Measurements from ENCODE around the gene CRYBA4. TPM values are rescaled to one million over a fixed set of nuclear protein-coding genes. Genes with fewer than 3 reads are reported as not detected.

Gene CRYBA4
- total and polyA plus RNA-seq, 10 donors, result 0.20 to 0.24 (median 0.22) TPM; not detected in 7

DNA sequence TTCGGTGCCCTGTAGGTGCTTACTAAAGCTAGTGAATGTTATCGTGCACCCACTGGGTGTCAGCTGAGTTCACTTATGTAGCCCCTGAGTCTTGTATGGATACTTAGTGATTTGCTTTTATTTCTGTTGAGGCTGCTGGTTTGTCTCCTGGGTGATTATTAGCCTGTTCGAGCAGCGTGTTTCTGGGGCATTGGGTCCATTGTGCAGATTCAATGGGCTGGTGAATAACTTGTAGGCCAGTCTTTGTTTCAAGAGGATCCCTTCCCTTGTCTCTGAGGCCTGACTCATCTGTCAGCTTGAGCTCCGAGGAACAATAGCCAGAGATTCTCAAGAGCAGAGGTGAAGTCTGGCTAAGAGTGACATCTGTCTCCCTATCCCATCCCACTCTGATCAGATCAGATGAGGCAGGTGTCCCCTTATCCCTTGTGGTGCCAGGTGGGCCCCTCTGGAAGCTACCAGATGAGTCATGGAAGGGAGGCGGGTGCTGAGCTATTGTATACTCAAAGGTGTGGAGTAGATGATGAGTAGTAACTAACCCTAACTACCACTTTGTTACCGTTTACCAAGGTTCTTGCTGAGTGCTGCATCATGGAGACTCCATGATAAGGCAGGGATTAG lies 39.3 kb downstream of the CRYBA4 start:
- intact Hi-C loops (cut with DNase I; ENCODE audit: low total_unique reads), result loop anchor here (10.0 kb wide), 1 partner anchor 176 kb away; the partner anchor contains the start of genes HPS4 and SRRD
- peak; percentile 41 for DNase-seq
- Histone ChIP-seq H3K27ac (peak overlapping the region in 3 of 8 donors; percentile 56 to 74 (median 59)), H3K4me1 (peaks cover 25 to 65% (median 43%) of the 10 kb centered on the region in 6 donors), H3K9me3 (no peaks in the 10 kb centered on the region), H3K36me3 (no peaks in the 10 kb centered on the region), H3K4me3 (no peak overlapping the region), H3K27me3 (replicated peaks in 1 of 7) (peaks cover 0 to 51% (median 28%) of the 10 kb centered on the region in 7 donors)
- TF ChIP-seq POLR2AphosphoS5 (IDR thresholded peaks at IDR 0.05) (no peak), POLR2A (IDR thresholded peaks at IDR 0.05) (no peak)
- TF ChIP-seq, protein P1, sequence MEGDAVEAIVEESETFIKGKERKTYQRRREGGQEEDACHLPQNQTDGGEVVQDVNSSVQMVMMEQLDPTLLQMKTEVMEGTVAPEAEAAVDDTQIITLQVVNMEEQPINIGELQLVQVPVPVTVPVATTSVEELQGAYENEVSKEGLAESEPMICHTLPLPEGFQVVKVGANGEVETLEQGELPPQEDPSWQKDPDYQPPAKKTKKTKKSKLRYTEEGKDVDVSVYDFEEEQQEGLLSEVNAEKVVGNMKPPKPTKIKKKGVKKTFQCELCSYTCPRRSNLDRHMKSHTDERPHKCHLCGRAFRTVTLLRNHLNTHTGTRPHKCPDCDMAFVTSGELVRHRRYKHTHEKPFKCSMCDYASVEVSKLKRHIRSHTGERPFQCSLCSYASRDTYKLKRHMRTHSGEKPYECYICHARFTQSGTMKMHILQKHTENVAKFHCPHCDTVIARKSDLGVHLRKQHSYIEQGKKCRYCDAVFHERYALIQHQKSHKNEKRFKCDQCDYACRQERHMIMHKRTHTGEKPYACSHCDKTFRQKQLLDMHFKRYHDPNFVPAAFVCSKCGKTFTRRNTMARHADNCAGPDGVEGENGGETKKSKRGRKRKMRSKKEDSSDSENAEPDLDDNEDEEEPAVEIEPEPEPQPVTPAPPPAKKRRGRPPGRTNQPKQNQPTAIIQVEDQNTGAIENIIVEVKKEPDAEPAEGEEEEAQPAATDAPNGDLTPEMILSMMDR (IDR thresholded peaks at IDR 0.05 in 8 of 11, conservative IDR thresholded peaks at IDR 0.05 in 3 of 11), result no peak
- WGBS, 5 donors, result 88 to 94% (median 90%) methylated on average over 7 of the region's 7 CpGs

DNA sequence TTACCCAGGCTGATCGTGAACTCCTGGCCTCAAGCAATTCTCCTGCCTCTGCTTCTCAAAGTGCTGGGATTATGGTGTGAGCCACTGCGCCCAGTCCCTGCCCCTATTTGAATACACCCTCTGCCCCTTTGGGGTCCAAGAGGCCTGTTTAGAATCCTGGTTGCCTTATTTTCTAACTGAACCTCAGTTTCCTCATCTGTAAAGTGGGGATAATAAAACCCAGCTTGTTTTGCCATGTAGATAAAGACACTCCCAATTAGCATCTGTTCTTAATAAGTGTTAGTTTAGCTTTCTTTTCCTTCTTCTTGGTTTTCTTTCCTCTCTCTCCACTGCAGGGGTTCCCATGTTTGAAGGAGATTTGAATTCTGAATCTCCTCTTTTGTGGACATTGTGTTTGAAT lies 40.4 kb downstream of the CRYBA4 start:
- Histone ChIP-seq H3K27me3 (replicated peaks in 1 of 7) (peaks cover 0 to 42% (median 23%) of the 10 kb centered on the region in 7 donors), H3K9me3 (no peaks in the 10 kb centered on the region), H3K4me3 (no peak overlapping the region), H3K27ac (no peak overlapping the region), H3K4me1 (peaks cover 21 to 68% (median 38%) of the 10 kb centered on the region in 6 donors), H3K36me3 (no peaks in the 10 kb centered on the region)
- TF ChIP-seq POLR2AphosphoS5 (IDR thresholded peaks at IDR 0.05) (no peak), POLR2A (IDR thresholded peaks at IDR 0.05) (no peak)
- TF ChIP-seq, protein P1 (IDR thresholded peaks at IDR 0.05 in 8 of 11, conservative IDR thresholded peaks at IDR 0.05 in 3 of 11), result no peak
- DNase-seq, result no peak
- intact Hi-C loops (cut with DNase I; ENCODE audit: low total_unique reads), result loop anchor here (10.0 kb wide), 1 partner anchor 177 kb away; the partner anchor contains the start of genes HPS4 and SRRD
- WGBS, 5 donors, result 91 to 100% (median 96%) methylated on average over 2 of the region's 2 CpGs

DNA sequence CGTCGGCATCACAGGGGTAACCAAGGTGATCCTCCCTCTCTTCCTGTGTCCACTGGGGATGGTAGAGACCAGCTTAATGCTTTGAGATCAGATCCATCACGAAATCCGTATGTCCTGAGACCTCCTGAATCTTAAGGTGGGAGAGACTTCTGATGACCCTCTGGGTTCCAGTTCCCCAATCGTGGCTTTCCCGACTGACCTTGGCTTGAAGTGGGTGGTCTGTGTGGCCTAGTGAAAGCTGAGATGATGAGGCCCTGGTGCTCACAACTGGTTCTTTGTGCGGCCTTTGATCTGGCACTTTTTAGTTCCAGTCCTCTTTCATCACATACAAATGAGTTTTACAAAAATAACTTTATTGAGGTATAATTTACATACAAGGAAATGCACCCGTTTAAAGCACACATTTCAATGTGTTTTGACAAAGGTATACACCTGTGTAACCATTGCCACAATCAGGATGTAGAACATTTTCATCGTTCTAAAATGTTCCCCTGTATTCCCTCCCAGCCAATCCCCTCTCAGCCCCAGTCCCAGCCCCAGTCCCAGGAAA lies 41.7 kb downstream of the CRYBA4 start:
- peaks cover 0 to 29% (median 10%) of the 10 kb centered on the region in 7 donors for H3K27me3 ChIP-seq (replicated peaks in 1 of 7)
- H3K36me3 ChIP-seq, result peaks cover 0 to 5% (median 0%) of the 10 kb centered on the region in 6 donors
- peak overlapping the region in 2 of 8 donors; percentile 43 to 77 for H3K27ac ChIP-seq
- no peak for TF ChIP-seq POLR2A (IDR thresholded peaks at IDR 0.05)
- TF ChIP-seq, protein P1 (IDR thresholded peaks at IDR 0.05 in 8 of 11, conservative IDR thresholded peaks at IDR 0.05 in 3 of 11), result no peak
- no peak for TF ChIP-seq POLR2AphosphoS5 (IDR thresholded peaks at IDR 0.05)
- intact Hi-C loops (cut with DNase I; ENCODE audit: low total_unique reads), result loop anchor here (10.0 kb wide), 1 partner anchor 179 kb away; the partner anchor contains the start of genes HPS4 and SRRD
- no peak overlapping the region for H3K4me3 ChIP-seq
- WGBS, 5 donors, result 70 to 80% (median 78%) methylated on average over 9 of the region's 9 CpGs
- H3K9me3 ChIP-seq, result no peaks in the 10 kb centered on the region
- DNase-seq, result peak; percentile 44
- H3K4me1 ChIP-seq, result peaks cover 9 to 68% (median 28%) of the 10 kb centered on the region in 6 donors

DNA sequence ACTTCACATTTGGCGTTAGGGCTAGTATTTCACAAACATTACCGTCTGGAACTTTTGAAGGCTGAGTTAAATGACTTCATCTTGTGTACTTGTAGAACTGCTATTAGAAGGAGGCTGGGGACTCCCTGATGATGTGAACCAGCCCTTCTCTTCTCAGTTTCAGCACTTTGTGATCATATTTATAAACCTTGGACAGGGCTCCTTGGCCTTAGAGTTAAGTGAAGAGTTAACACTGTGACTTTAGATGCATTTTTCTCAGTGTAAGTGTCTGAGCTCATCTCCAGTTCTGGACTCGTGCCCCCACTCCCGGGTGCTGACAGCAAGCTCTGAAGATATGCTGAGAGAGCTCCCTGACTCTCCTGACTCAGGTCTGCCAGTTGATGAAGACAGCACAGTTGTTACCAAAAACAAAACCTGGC lies 44.1 kb downstream of the CRYBA4 start:
- Histone ChIP-seq H3K27ac (peak overlapping the region in 3 of 8 donors; percentile 52 to 58 (median 56)), H3K36me3 (peaks cover 0 to 7% (median 0%) of the 10 kb centered on the region in 6 donors), H3K27me3 (replicated peaks in 1 of 7) (peaks cover 0 to 5% (median 0%) of the 10 kb centered on the region in 7 donors), H3K4me3 (no peak overlapping the region), H3K4me1 (peaks cover 3 to 75% (median 34%) of the 10 kb centered on the region in 6 donors), H3K9me3 (no peaks in the 10 kb centered on the region)
- peak; percentile 35 for DNase-seq
- TF ChIP-seq, protein P1 (IDR thresholded peaks at IDR 0.05 in 8 of 11, conservative IDR thresholded peaks at IDR 0.05 in 3 of 11), result peak in 3 of 11 experiments; percentile 9 to 15 (median 13)
- TF ChIP-seq POLR2A (IDR thresholded peaks at IDR 0.05), result no peak
- no peak for TF ChIP-seq POLR2AphosphoS5 (IDR thresholded peaks at IDR 0.05)
- intact Hi-C loops (cut with DNase I; ENCODE audit: low total_unique reads), result loop anchor here (10.0 kb wide), 1 partner anchor 181 kb away; the partner anchor contains the start of genes HPS4 and SRRD
- WGBS, 5 donors, result 33 to 61% (median 48%) methylated on average over 4 of the region's 4 CpGs
